ENCODE data around the gene MYL6.
"Not testable (repeated sequence)": the region's sequence is repeated elsewhere in the genome, so short reads cannot be mapped to it uniquely, and the experiment has no call there.

The MYL6 gene

DNA sequence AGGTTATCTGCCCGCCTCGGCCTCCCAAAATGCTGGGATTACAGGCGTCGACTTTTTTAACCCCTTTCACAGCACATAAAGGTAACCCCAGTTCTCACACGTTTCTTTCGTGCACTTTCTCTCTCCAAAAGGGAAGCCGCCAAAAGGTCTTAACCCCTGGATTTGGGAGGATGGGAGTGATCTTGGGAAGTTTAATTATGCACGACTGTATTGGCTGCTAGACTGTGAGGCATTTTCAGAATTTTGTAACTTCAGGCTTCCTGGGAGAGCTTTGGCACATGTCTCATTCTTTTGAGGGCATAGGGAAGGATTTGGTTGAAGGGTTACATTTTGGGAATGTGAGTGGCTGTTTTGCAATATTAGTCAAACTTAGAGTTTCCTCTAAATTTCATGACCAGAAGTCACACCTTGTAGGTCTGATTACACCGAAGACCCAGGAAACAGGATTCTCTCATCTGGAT, 32.6 kb downstream of the MYL6 start:
- no peak for DNase-seq

DNA sequence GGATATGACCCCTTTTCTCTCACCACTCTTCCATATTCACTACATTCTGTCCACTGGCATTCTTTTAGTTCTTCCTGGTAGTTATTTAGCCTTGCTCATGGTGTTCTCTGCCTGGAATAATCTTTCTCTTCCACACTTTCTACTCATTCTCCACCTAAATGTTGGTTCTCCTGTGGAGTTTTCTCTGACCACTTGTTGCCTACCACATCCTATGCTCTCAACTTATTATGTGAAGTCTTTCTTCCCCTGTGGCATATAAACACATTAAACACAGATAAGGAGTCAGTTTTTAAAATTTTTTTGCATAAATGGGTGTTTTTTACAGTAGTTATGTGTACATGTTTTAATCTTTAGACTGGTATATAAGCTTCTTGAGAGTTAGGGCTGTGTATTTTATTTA, 34.4 kb downstream of the MYL6 start:
- no peak for DNase-seq

DNA sequence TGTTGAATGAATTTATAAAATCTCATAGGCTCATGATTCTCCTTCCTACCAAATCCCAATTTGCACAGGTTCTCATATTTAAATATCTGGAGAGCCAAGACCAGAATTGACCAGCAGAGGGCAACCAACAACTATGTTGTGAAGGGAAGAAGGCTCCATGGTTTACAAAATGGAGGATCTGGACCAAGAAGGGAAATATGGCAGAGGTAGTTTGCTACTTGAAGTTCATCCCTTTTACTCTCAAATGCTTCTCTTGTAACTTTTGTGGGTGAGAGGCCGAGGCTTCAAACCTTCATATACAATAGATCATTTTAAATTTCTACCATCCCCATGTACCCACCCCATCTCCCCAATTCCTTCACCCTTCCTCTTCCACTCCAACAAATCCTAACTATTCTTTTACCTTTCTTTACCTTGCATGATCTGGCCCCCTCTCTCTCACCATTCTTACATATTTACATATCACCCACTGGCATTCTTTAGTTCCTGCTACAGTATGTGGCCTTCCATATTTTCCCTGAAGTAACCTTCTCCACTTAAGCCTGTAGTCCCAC, 34.9 kb downstream of the MYL6 start:
- DNase-seq, result peak; percentile 41

DNA sequence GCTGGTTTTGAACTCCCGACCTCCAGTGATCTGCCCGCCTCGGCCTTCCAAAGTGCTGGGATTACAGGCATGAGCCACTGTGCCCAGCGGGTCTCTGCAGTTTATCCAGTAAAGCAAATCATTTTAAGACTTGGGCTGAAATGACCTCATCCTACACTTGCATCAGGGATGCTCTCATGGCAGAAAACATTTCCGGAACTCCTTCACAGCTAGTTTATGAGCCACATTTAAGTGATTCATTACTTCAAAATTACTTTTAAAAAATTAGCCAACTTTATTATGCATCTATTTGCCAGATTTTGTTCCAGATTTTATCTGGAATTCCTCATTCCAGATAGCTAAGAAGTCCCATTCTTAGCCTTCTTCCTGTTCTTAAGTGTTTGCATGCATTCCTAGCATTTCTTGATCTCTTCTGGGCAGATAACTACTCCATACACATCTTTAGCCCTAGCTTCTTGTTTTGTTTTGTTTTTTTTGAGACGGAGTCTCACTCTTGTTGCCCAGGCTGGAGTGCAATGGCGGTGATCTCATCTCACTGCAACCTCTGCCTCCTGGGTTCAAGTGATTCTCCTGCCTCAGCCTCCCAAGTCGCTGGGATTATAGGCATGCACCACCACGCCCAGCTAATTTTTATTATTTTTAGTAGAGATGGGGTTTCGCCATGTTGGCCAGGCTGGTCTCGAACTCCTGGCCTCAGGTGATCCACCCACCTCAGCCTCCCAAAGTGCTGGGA, 38.8 kb downstream of the MYL6 start:
- not testable (repeated sequence) for DNase-seq

DNA sequence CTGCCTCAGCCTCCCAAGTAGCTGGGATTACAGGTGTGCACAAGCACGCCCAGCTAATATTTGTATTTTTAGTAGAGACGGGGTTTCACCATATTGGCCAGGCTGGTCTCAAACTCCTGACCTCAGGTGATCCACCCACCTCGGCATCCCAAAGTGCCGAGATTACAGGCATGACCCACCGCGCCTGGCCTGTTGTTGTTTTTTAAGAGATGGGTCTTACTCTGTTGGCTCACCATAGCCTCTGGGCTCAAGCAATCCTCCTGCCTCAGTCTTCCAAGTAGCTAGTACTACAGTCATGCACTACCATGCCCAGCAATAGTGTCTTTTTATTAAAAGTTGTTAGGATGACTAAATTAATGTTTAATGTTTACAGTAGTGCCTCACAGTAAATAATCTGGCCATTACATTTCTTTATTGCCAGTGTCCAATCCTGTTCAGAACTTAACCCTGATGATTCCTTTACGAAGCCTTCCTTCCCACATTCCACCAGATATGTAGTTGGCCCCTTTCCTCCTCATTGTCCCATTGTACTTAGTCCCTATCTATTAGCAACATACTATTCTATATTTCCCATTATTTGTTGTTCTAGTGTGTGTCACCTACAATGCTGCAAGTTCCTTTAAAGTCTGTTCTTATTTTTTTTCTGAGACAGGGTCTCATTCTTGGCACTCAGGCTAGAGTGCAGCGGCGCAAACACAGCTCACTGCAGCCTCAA, 39.9 kb downstream of the MYL6 start:
- no peak for DNase-seq

DNA sequence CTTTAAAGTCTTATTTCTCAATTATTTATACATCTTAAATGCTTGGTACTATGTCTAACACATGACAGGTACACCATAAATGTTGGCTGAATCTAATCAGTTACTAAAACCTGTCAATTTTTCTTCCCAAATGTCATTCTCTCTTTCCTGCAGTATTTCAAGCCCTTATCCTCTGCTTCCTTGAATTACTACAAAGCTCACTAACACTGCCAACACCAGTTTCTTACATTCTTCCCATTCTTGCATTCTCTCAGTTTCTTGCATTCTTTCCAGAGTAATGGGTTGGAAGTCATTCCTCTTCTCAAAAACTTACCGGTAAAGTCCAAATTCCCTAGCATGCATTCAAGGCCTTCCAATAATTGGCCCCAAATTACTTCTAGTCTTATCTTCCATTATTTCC, 40.7 kb downstream of the MYL6 start:
- no peak for DNase-seq

DNA sequence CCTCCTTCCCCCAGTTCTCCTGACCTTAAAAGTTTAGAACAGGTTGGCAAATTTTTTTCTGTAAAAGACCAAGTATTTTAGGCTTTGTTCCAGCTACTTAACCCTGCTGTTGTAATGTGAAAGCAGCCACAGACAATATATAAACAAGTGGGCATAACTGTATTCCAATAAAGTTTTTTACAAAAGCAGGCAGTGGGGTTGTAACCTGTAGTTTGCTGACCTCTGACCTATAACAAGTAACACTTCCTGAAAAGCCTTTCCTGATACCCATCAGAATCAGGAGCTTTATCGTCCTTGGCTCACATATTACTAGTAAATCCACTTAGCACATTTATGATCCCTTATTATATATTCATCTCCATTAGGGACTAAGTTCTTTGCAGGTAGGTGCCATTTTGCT, 44.2 kb downstream of the MYL6 start:
- DNase-seq, result no peak

DNA sequence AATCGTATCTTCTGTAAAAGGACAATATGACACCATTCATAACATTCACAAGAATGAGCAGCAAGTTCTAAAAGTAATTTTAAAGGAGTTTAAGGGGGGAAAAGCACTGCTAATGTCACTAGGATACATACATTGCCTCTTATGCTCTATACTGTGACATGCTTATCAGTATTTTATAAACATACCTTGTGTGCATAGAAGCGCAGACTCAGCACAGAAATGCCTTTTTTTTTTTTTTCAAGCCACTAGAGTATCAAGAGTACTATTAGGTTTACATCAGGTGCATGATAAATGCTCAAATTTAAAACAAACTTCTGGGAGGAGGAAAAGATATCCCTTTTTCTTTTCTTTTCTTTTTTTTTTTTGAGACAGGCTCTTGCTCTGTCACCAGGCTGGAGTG, 44.7 kb downstream of the MYL6 start:
- DNase-seq, result no peak

DNA sequence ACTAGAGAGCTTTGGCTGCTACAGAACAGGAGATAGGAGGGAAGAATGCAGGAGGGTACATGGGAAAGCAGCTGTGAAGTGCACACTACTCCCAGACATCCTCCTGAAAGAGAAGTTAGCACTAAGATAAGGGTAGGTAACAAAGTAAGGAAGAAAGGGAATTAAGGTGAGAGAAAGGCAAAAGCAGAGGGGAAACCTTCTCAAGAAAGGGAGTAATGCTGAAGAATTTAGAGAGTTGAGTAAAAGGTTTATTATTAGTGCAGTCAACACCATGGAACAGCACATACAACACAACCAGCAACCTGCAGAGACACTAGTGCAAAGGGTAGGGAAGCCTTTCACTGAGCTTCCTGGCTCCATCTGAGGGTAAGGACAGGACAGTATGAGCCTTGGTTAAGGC, 46.1 kb downstream of the MYL6 start:
- DNase-seq, result no peak

DNA sequence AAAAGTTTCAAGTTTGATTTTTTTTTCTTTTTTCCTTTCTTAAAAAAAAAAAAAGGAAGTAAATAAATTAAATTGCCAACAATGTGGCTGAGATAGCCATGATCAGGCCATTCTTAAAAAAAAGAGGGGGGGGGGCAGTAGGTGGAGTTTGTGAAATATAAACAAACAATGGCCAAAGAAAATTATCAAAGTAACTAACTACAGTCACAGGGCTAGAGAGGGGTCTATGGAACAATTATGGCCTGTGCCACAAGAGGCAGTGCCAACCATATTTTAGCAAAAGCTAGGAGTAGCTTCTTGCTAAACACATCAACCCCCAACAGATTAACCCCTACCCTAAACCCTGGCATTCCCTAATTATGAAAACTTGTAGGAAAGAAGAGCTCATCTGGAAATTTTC, 47.3 kb downstream of the MYL6 start:
- no peak for DNase-seq

DNA sequence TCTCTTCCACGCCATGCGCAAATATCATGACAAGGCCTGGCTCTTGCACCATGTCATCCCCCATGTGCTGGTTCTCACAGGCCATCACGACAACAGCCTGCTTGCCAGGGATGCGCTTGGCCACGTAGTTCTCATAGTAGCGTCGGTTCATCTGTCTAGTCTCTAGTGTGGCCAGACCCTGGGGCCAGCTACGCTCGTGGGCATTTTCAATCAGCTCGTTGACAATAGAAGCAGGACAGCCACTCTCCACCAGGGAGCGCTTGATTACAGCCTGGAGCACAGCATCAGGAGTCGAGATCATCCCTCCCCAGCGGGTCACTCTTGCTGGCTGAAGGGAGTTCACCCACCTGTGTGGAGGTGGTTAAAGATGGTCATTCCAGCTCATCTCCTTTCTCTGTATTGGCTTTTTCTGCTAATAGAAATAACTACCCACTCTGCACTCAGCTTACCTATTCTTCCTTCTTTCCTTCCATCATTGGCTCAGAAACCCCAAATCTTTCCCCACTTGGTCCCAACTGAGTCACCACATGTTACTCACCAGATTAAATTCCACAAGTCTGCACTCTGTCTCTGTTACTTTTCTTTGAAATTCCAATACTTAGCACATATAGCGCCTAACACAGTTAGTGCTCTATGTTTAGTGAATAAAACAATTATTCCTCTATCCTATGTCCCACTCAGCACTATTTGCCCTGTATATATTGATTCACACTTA, 48.5 kb downstream of the MYL6 start:
- DNase-seq, result no peak

DNA sequence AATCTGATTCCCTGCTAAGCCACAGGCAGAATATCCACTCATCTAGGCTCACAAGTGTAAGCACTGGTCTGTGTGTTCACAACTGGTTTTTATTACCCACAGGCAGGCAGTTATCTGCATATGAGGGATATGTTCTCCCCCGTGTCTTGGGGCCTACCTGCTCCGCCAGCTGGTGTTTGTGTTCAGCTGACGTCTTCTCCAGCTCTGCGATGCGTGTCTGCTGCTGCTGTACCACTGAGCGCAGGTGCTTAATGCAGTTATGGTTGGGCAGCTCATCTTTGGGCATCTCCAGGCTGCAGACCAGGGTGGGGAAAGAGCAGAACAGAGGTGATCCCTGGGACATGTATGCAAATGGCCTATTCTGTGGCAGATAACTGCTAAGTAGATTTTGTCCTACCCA, 49.8 kb downstream of the MYL6 start:
- no peak for DNase-seq

Measured in activated CD4-positive, alpha-beta T cell treated with anti-CD3 and anti-CD28 coated beads for 1 hour (primary cell).